ENCODE results near the gene TRRAP. TPM values are rescaled to one million over a fixed set of nuclear protein-coding genes. Genes with fewer than 3 reads are reported as not detected.

The TRRAP gene
- total RNA-seq, 1 donor, result 38.8 TPM

DNA sequence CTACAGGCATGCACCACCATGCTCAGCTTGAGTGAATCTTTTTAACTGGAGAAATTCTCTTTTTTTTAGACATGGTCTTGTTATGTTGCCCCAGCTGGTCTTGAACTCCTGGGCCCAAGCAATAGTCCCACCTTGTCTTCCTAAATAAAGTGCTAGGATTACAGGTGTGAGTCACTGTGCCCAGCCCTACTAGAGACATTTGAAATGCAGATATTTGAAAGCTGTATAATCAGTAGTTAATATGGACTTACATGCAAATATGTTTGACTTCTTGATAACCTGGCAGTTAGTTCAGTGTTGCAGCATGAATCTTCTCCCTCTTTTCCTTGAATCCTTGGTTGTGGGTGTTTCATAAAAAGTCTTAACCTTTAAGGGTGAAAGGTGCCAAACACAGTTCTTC is 8.7 kb downstream of the TRRAP start:
- DNase-seq (ENCODE audit: low read depth in 2 of 3, low spot score in 2 of 3), result no peak

DNA sequence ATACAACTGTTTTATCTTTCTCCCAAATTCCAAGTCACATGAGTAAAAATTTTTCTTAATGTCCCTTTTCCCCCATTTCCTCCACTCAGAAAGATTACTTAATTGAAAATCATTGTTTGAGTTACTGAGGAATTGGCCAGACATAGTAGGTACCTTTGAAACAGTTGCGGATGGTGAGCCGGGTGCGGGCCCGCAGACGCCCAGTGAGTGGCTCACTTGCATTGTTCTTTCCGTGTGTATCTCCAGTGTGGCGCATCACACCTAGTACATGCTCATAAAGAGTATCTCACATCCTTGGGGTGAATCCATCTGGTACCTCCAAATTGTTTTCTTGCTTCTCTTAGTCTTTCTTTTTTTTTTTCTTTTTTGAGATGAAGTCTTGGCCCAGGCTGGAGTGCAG is 14.3 kb downstream of the TRRAP start:
- no peak for DNase-seq (ENCODE audit: low read depth in 2 of 3, low spot score in 2 of 3)

DNA sequence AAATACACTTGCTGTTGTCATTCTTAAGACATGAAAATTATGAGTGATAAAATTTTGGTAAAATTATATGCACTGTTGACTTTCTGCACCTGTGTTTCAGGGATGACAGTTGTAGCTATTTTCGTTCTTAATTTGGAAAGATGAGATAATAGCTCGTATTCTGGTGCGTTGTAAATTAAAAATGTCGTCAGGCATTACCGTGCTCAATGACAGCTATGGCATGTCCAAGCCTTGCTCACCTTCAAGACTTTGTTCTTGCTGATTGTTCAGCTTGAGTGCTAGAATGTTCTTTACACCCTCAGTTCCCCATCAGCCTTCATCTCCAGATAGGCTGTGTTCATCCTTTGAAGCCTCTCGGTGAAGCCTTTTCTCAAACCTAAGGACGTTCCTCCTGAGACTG is 21.5 kb downstream of the TRRAP start:
- no peak for DNase-seq (ENCODE audit: low read depth in 2 of 3, low spot score in 2 of 3)

DNA sequence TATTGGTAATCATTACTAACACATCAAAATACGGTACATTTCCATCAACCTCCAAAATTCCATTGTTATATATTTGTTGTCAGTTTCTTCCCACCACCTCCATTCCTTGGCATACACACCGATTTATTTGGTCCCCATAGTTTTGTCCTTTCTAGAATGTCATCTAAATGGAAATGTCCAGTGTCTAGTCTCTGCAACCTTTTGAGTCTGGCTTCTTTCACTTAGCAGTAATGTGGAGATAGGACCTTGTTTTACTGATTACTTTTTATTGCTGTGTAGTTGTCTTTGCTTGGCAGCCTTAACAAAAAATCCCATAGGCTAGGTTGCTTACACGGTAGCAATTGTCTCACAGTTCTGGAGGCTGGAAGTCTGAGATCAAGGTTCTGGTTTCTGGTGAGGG is 22.5 kb downstream of the TRRAP start:
- DNase-seq (ENCODE audit: low read depth in 2 of 3, low spot score in 2 of 3), result no peak

DNA sequence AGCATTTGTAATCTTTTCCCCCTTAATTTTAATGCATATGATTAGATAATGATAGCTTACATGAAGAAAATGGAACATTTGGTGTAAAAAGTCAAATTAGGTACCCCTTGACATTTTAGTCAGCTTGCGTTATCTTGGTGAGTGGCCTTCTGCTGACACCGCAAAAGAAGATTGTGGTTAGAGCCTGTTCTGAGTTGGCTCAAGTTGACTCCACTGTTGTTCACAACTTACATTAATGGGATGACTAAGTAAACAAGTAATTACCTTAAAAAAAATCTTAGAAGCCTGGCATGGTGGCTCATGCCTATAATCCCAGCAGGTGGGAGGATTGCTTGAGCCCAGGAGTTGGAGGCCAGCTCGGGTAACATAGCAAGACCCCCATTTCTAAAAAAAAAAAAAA is 24.2 kb downstream of the TRRAP start:
- DNase-seq (ENCODE audit: low read depth in 2 of 3, low spot score in 2 of 3), result no peak

DNA sequence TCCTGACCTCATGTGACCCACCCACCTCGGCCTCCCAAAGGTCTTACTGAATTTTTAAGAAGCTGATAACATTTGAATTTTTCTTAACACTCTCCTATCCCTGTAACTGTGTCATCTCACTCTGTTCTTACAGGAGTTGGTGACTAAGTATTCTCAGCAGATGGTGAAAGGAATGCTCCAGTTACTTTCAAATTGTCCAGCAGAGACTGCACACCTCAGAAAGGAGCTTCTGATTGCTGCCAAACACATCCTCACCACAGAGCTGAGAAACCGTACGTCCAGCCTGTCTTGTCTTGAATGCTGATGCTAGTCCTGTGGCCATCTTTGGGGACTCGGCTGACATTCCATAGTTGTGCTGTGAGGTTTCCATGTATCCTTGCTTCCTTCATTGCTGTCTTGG is 24.9 kb downstream of the TRRAP start:
- DNase-seq (ENCODE audit: low read depth in 2 of 3, low spot score in 2 of 3), result no peak

DNA sequence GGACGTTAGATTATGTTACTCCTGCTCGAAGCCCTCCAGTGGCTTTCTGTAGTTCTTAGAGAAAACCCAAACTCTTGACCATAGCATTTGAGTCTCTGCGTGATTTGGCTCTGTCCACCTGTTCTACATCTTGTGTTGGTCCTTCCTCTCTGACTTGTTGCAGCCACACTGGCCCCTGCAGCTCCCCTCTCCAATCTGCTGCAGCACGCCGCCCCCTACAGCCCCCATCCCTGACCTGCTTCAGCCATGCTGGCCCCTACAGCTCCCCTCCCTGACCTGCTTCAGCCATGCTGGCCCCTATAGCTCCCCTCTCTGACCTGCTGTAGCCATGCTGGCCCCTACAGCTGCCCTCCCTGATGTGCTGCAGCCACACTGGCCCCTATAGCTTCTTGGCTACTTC is 29.2 kb downstream of the TRRAP start:
- DNase-seq (ENCODE audit: low read depth in 2 of 3, low spot score in 2 of 3), result no peak

DNA sequence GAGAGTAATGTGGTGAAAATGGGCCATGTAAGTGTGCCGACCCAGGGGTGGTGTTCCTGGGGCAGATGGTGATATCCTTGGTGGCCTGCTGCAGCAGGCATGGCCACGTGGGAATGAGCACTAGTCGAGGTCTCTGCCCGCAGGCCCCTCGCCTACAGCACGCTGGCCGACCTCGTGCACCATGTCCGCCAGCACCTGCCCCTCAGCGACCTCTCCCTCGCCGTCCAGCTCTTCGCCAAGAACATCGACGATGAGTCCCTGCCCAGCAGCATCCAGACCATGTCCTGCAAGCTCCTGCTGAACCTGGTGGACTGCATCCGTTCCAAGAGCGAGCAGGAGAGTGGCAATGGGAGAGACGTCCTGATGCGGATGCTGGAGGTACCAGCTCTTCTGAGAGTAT is 30.3 kb downstream of the TRRAP start:
- no peak for DNase-seq (ENCODE audit: low read depth in 2 of 3, low spot score in 2 of 3)

DNA sequence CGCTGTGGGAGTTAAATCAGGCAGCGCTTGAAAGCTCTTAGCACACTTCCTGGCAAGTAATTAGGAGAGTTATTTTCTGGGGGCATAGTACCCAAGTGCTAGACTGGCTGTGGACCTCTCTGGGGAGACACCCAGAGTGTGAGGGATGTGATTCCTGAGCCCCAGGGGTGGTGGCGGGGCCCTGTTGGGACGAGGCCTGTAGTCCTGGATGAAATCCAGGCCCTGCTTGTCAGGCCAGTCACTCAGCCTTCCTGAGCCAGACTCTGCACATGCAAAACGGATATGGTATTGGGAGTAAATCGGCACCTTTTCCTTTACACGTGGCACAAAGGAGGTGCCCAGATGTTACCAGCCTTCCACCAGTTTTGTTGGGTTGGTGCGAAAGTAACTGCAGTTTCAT is 31.2 kb downstream of the TRRAP start:
- no peak for DNase-seq (ENCODE audit: low read depth in 2 of 3, low spot score in 2 of 3)

DNA sequence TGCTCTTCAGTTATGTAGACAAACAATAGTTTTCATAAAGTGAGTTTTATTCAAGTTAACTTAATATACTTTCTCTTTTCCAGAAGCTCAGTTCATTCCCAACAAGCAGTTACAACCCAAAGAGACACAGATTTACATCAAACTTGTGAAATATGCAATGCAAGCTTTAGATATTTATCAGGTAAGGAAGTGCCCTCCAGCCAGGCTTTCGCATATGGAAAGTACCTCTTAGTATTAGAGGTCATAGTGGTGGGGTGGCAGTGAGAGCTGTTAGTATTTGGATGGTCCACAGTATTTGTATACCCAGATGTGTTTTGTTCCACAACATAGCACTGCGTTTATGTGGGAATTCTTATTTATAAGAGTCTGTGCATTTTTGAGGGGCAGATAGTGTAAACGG is 32.1 kb downstream of the TRRAP start:
- no peak for DNase-seq (ENCODE audit: low read depth in 2 of 3, low spot score in 2 of 3)

DNA sequence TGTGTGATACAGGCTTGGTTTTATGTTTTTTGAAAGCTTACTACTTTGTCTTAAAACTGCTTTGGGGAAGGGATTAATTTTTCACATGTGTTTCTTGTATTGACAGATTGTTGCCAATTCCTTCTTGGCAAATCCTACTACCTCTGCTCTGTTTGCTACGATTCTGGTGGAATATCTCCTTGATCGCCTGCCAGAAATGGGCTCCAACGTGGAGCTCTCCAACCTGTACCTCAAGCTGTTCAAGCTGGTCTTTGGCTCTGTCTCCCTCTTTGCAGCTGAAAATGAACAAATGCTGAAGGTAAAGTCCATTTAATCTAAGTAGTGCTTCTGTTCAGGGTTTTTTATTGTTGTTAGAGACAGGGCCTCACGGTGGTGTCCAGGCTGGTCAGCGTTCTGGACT is 33.6 kb downstream of the TRRAP start:
- DNase-seq (ENCODE audit: low read depth in 2 of 3, low spot score in 2 of 3), result no peak

DNA sequence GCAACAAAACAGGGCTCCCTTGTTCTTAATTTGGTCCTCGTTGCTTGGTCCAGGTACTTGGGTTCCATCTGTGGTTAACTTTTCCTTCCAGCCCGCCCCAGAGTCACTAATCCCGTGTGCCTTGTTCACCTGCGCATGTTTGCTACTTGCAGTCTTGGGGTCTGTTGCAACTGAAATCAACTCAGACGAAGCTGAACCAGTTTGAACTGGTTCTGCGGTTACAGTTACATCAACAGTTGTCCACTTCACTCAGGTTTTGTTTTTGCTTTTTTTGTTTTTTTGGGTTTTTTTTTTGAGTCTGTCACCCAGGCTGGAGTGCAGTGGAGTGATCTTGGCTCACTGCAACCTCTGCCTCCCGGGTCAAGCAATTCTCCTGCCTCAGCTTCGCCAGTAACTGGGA is 34.7 kb downstream of the TRRAP start:
- DNase-seq (ENCODE audit: low read depth in 2 of 3, low spot score in 2 of 3), result no peak

DNA sequence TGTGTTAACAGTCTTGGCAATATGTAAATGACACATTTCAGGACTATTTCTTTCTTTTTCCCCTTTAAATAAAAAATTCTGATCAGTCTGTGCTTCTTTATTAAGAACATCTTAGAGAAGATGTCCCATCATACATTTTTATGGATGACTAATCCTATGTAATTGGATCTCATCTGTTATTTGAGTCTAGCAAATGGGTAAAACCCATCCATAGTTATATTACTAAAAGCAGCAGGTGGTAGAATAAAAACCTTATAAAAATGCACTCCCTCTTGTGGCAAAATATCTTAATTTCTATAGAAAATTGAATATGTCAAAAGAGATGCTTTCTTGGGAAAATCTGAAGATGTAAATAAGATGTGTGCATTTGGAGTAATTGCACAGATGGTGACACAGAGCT is 35.3 kb downstream of the TRRAP start:
- no peak for DNase-seq (ENCODE audit: low read depth in 2 of 3, low spot score in 2 of 3)

DNA sequence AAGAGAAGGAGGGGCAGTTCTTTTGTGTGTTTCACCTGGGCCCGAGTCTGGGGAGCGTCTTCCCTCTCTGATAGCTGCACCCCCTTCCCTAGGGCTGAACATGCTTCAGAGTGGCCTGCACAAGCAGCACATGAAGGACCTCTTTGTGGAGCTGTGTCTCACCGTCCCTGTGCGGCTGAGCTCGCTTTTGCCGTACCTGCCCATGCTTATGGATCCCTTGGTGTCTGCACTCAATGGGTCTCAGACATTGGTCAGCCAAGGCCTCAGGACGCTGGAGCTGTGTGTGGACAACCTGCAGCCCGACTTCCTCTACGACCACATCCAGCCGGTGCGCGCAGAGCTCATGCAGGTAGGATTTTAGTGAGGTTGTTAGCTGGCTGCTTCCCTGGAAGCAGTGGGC is 39.0 kb downstream of the TRRAP start:
- no peak for DNase-seq (ENCODE audit: low read depth in 2 of 3, low spot score in 2 of 3)

DNA sequence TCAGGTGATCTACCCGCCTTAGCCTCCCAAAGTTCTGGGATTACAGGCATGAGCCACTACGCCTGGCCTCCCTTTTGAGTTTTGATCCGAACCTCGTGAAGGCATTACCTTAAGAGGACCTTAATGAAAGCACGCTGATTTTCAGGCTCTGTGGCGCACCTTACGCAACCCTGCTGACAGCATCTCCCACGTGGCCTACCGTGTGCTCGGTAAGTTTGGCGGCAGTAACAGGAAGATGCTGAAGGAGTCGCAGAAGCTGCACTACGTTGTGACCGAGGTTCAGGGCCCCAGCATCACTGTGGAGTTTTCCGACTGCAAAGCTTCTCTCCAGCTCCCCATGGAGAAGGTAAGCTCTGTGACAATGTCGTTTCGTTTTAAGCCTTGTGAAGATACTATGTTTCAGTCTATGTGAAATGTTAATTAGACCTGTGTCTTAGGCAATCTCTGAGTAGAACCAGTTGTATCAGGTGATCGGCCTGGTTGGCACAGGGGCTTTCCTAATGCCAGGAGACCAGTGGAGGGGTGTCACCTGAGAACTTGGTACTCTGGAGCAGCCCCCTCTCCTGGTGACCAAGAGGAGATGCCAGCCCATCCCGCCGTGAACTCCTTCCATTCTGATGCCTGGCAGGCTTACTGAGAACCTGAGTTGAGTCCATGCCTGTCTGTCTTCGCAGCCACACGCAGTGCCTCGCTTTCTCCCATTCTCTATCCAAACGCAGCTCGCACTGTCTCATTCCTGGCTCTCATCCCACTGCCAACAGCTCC is 43.5 kb downstream of the TRRAP start:
- DNase-seq (ENCODE audit: low read depth in 2 of 3, low spot score in 2 of 3), result no peak

DNA sequence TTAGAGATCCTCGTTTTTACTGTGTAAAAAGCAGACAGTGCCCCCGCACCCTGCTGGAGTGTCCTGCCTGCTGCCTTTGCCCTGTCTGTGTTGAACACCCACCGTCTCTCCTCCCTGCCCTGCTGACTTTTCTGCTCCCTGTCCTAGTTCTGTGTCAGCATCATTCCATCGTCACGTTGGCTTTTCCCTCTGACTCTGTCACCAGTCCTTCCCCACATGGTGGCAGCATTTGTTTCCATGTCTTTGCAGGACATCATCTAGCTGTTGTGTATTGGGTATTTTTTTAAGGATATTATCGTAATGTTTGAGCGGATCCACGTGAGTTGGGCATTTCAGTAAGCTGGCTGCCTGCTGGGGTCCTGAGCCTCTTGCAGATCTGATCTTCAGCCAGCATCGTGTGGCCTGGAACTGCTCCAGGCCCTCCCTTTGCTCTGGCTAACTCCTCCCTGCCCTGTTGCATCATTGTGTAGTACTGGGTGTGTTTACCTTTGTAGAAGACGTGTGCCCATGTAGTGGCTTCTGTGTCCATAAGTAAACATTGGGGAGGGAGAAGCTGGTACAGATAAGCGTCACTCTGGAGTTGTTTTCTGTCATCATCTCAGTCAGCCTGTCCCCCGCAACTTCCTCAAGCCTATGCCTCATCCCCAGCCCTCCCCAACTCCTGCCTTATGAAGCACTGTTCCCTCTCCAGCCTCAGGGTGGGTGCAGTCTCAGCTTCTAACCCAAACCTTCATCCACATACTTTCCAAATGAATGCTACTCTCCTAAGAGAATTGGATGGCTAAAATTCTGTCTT is 44.3 kb downstream of the TRRAP start:
- no peak for DNase-seq (ENCODE audit: low read depth in 2 of 3, low spot score in 2 of 3)

DNA sequence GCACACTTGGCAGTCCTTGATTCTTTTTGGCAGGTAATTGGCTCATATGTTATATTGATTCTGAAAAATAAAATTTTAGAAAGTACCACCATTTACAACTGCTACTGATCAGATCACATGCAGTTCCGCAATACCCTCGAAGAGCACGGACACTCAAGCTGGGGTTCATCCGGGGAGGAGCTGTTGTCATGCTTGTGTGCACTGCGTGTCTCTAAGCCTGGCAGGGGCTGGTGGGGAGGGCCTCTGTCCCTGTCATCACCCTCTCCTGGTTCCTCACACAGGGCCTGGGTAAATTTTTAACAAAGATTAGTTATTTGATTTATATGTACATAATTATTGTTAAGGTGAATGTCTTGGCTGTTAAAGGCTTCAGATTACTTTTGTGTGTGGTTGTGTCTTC is 45.2 kb downstream of the TRRAP start:
- no peak for DNase-seq (ENCODE audit: low read depth in 2 of 3, low spot score in 2 of 3)

DNA sequence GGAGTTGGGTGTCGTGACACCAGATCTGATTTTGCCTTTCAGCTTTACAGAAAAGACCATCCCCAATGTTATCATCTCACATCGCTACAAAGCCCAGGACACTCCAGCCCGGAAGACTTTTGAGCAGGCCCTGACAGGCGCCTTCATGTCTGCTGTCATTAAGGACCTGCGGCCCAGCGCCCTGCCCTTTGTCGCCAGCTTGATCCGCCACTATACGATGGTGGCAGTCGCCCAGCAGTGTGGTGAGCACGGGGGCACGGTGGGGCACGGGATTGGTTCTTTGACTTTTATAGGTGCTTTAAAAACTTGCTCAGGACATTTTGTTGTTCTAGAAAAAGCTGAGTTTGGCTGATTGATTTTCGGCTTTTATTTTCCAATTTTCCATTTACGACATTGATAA is 48.8 kb downstream of the TRRAP start:
- DNase-seq (ENCODE audit: low read depth in 2 of 3, low spot score in 2 of 3), result no peak

DNA sequence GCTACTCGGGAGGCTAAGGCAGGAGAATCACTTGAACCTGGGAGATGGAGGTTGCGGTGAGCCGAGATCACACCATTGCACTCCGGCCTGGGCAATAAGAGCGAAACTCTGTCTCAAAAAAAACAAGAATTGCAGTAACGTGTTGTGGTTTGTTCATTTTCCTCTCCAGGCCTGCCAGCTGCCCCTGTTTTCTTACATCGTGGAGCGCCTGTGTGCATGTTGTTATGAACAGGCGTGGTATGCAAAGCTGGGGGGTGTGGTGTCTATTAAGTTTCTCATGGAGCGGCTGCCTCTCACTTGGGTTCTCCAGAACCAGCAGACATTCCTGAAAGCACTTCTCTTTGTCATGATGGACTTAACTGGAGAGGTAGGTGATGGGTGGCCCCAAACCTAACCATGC is 52.1 kb downstream of the TRRAP start:
- no peak for DNase-seq (ENCODE audit: low read depth in 2 of 3, low spot score in 2 of 3)

DNA sequence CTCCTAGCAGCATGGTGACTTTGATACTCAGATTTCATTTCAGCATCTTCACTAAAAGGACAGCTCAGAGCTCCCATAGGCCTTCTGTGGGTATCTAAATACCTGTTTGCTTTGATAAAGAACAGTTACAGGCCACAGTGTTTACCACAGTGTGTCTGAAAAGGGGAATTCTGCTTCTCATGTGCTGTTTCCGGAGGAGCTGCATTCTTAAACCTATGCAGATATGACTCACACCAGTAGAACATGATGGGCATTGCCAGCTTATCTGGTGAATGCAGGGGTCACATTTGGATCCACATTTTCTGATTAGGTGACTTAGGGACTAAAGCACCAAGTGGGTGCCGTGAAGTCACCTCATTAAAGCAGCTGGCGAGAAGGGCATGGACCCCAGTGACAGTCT is 52.6 kb downstream of the TRRAP start:
- DNase-seq (ENCODE audit: low read depth in 2 of 3, low spot score in 2 of 3), result peak; percentile 9 to 31 (median 27)

DNA sequence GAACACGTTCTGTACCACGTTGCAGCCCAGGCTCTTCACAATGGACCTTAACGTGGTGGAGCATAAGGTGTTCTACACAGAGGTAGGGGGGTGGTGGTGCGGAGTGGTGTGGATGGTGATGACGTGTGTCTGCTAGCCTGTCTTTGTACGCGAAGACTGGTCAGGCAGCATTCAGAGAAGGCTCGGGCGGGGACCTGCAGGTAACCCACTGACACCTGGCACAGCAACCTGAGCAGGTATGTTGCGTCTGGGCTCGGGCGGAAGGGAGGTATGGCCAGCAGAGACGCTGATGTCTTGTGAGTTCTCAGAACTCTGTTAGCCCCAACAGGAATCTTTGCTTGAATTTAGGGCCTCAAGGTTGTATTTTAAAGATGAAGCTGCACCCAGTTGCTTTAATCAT is 55.0 kb downstream of the TRRAP start:
- DNase-seq (ENCODE audit: low read depth in 2 of 3, low spot score in 2 of 3), result no peak

DNA sequence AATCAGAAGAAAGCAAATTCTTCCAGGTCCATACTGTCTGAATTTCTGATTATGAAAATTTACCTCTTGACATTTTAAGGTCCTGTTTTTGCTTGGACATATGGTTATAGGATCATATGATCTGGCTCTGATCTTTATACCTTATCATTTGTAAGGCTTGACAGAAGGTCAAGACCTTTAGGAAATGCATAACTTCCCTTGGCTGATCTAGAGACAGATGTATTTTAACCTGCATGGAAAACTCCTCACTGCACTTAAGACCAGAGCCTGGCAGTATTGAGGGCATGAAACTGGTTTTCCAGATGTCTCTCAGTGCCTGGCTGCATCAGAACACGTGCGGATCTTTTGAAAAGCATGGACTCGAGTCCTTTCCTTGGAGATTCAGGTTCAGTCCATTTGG is 55.9 kb downstream of the TRRAP start:
- DNase-seq (ENCODE audit: low read depth in 2 of 3, low spot score in 2 of 3), result no peak
